Islet precursor cell (in vitro differentiated cells): ENCODE data around the gene GAS7.
"Not testable (repeated sequence)": the region's sequence is repeated elsewhere in the genome, so short reads cannot be mapped to it uniquely, and the experiment has no call there.

Experiments
- DNase-seq: peaks from one replicate; pipeline ENCODE4 v3.0.0-alpha.2; 2018

Gene GAS7

DNA sequence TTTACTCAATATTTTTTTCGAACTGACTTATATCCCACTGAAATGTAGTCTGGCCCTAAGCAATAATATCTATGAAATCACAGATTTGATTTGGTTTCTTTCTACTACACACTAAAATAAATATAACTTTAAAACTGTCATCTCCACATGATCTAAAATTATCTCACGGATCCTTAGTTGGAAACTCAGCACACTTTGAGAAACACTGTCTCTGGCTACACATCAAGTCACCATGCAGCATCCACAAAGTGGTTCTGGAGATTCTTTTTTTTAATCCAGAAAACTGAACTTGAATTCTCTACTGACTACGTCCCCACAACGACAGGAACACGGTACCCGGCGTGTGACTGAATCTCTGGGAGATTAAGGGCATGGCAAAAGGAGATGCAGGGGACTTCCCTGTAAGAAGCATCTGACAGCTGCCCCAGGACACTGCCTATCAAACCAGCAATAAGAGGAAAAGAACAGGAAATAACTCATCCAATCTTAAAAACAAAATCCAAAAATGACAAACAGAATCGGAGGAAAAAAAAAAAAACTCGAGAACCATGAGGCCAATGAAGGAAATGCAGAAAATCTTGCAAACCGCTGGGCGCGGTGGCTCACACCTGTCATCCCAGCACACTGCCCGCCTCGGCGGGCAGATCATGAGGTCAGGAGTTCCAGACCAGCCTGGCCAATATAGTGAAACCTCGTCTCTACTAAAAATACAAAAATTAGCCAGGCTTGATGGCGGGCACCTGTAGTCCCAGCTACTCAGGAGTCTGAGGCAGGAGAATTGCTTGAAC is 152.3 kb downstream of the GAS7 start:
- DNase-seq = no peak

- DNase-seq = no peak
Observed at GRCh38 chr17:10042589-10043244, 155.7 kb downstream of the GAS7 start.

- DNase-seq = no peak
Observed at GRCh38 chr17:10041916-10042588, 156.4 kb downstream of the GAS7 start.

- DNase-seq = peak; percentile 88
Observed at GRCh38 chr17:10041287-10041612, 157.2 kb downstream of the GAS7 start.

DNA sequence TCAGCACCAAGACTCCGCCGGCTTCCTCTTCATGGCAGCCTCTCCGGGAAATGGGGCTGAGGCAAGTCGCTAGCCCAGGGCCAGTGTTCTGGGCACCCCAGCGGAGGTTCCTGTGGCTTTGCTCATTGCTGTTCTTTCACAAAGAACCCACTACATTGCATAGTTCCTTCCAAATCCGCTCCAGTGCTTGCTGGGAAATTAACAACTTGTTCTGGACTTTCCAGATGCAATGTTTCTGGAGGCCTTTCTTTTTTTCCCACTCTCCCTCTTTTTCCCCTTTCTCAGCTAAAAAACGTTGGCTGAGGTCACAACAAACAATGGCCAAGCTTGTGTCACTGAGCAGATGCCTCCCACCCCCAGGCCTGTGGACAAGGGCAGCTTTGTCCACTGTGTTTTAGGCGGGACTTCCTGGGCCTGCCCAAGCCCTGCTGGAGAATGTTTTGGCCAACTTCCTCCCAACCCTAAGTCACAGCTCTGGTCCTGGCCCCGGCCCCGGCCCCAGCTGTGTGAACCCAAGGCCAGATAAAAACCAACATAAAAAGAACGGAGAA is 161.8 kb downstream of the GAS7 start:
- DNase-seq = peak; percentile 93

DNA sequence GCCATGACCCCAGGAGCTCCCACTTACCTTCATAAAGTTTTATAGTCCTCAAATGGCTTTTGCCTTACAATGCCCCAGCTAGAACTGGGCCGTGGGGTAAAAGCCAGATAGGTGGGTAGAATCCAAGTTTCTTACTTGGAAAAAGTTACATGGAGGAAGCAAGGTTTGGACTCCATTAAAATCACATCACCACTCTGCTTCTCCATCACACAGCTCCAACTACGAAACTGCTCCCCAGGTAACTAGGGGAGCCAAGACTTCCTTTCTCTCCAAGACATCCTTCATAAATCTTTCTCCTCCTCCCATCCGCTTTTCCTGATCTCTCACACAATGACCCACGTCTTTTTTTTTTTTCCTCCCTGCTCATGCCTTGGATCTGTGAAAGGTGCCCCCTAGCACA is 162.5 kb downstream of the GAS7 start:
- DNase-seq = no peak

- no peak for DNase-seq
Observed at GRCh38 chr17:10034719-10035475, 163.5 kb downstream of the GAS7 start.

DNA sequence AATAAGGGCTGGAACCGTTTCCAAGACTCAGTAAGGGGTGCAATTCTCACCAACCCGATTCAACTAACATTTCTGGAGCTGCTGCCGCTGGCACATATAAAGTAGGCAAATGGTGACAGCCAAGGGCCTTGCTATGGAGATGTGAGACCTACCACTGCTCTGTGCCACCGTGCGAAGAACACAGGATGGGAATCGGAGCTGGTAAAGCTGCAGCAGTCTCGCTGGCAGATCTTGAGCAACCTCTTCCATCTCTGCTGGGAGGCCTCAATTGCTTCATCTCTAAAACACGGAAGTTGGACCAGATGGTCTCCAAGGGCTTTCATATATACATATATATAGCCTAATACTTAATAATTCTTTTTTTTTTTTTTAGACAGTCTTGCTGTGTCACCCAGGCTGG is 164.4 kb downstream of the GAS7 start:
- no peak for DNase-seq

DNA sequence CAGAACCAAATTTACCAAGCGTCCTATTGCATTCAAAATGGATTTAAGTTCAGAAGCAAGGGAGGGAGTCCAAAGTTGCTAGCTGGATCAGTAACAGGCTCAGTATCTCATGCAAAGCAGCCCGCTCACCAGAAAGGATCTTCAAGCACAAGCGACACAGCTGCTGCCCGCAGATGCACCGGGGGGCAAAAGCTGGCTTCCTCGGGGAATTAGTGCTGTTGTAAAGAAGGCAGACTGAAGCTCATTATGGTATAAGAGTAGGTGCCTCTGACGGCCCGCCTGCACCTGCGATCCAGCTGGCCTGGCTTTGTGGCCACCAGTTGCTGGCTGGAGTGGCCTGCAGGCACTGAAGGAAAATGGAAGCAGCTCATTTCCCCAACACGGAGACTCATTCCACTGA is 165.0 kb downstream of the GAS7 start:
- no peak for DNase-seq

DNA sequence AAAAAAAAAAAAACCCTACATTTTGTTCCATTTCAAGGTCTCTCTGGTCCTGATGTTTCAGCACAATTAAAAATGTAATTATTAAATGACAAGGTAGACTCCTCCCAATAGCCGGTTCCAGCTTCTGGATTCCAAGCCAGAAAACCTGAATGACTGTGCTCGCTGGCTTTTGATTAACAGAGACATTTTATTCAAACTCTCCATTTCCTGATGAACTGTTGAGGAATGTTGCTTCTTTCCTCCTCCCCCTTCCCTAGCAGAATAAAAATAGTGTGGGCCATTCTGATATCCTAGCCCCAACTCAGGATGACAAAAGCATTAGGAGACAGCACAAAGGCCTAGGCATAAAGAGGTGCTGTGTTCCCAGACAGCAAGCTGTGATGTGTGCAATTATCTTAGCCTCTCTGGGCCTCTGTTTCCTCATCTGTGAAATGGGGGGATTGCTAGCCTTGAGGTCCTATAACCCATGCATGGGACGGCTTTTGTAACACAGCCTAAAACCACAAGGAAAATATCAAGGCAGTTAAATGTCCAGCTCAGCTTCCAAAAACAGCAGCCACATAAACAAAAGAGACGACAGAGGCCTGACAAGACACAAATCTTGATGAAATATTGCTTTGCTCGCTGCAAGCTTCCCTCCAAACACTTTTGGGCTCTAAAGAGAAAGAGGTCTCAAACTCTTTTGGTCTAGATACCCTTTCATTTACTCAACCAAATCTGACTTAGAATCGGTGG is 166.1 kb downstream of the GAS7 start:
- no peak for DNase-seq

DNA sequence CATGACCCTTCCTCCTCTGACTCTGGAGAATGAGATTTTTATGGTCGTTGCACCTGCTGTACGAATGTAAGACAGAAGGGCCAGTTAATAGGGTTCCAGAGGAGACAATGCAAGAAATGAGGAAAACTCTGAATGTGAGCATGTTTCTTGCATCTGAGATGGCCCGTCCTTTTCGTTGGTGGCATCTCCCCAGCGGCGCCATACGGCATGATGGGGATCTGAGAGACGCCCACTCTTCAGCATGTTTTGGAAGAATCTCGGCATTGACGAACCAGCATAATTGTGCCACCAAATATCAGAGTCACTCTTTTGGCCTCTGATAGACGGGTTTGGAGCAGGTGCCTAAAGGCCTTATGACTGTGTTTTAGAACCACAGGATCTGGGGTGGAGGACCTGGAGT is 166.8 kb downstream of the GAS7 start:
- DNase-seq = no peak

DNA sequence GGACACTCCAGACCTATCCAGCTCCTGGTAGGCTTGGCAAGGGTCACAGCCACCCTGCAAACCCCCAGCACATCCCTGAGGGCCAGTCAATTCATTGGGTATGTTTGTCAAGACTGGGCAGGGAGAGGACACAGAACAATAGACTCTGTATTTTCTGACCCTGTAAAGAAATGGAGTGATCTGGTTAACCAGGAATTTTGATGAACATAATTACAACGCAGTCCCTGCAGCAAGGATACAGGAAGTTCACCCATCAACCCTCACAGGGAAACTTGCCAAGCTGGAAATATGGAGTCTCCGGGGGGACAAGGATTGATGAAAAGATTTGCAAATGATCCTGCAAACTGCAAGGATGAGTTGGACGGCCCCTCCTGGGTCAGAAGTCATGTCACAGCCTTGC is 167.3 kb downstream of the GAS7 start:
- DNase-seq = peak; percentile 87

- DNase-seq = no peak
Observed at GRCh38 chr17:10029129-10029528, 169.3 kb downstream of the GAS7 start.

GRCh38 chr17:10025976-10026901 is 172.2 kb downstream of the GAS7 start:
- no peak for DNase-seq

- no peak for DNase-seq
Observed at GRCh38 chr17:10025224-10025623, 173.2 kb downstream of the GAS7 start.

- no peak for DNase-seq
Observed at GRCh38 chr17:10022416-10022815, 176.0 kb downstream of the GAS7 start.

- no peak for DNase-seq
Observed at GRCh38 chr17:10021272-10021984, 177.0 kb downstream of the GAS7 start.

- peak; percentile 80 for DNase-seq
Observed at GRCh38 chr17:10019941-10020451, 178.4 kb downstream of the GAS7 start.

DNA sequence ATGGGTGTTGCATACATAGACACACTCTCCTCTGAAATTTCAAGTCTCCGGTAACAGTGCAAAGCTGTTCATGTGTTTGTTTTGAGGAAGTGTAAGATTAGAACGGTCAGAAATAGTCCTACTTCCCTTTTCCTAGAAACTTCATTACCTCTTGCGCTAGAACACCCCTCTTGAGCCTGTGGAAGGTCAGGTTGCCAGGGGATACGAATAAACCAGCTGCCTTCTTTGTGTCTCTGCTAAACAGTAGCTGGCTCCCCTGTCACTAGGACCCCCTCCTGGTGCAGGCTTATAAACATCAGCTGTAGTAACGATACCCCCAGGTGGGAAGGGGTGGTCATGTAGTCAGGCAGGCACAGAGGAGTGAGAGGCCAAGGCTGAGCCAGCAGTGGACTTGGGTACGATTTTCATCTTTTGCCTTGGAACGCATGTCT is 179.9 kb downstream of the GAS7 start:
- DNase-seq = no peak

DNA sequence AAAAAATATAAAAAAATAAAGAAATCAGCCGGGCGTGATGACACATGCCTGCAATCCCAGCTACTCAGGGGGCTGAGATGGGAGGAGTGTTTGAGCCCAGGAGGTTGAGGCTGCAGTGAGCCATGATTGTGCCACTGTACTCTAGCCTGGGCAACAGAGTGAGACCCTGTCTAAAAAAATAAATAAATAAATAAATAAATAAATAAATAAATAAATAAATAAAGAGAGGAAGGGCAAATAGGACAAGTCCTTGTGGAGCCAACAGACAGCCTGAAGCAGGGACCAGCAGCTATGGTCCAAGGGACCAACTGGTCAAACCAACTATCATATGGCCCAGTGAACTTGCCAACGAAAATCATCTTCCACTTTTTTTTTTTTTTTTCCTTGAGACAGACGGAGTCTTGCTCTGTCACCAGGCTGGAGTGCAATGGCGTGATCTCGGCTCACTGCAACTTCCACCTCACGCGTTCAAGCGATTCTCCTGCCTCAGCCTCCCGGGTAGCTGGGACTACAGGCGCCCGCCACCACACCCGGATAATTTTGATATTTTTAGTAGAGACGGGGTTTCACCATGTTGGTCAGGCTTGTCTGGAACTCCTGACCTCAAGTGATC is 181.3 kb downstream of the GAS7 start:
- not testable (repeated sequence) for DNase-seq
